ENCODE data around the gene CNOT6L.

Gene CNOT6L

DNA sequence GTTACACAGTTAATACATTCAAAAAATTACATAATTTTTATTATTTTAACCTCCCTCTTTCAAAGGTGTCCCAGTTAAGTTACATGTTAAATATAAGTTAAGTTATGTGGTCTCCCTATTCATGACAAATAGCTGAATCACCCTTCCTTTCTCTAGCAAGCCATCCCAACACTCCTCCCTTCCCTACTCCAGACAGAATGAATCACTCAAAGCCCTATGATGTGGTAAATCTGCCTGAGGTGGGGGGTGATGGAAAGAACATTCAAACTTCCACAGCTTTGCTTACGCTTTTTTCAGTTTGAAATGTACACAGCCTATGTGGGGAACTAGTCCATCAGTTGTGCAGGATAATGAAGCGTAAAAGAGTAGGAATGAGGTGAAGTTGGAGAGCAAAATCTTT lies 123.4 kb downstream of the CNOT6L start:
- H3K4me3 ChIP-seq (ENCODE audit: low read depth, low read length), result no peak overlapping the region
- TF ChIP-seq, protein P1, sequence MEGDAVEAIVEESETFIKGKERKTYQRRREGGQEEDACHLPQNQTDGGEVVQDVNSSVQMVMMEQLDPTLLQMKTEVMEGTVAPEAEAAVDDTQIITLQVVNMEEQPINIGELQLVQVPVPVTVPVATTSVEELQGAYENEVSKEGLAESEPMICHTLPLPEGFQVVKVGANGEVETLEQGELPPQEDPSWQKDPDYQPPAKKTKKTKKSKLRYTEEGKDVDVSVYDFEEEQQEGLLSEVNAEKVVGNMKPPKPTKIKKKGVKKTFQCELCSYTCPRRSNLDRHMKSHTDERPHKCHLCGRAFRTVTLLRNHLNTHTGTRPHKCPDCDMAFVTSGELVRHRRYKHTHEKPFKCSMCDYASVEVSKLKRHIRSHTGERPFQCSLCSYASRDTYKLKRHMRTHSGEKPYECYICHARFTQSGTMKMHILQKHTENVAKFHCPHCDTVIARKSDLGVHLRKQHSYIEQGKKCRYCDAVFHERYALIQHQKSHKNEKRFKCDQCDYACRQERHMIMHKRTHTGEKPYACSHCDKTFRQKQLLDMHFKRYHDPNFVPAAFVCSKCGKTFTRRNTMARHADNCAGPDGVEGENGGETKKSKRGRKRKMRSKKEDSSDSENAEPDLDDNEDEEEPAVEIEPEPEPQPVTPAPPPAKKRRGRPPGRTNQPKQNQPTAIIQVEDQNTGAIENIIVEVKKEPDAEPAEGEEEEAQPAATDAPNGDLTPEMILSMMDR (IDR thresholded peaks at IDR 0.05; ENCODE audit: insufficient read depth, low read length, missing control alignments), result no peak
- peak; percentile 82 for DNase-seq (ENCODE audit: low read depth, low spot score)
- POLR2A ChIA-PET, result no interaction called here
- CTCF ChIA-PET, result interaction anchor here (0.7 to 1.6 kb wide), 9 partner anchors 11 to 339 kb away, joined by 3 to 5 read pairs (median 4); no protein-coding TSS in a partner anchor

DNA sequence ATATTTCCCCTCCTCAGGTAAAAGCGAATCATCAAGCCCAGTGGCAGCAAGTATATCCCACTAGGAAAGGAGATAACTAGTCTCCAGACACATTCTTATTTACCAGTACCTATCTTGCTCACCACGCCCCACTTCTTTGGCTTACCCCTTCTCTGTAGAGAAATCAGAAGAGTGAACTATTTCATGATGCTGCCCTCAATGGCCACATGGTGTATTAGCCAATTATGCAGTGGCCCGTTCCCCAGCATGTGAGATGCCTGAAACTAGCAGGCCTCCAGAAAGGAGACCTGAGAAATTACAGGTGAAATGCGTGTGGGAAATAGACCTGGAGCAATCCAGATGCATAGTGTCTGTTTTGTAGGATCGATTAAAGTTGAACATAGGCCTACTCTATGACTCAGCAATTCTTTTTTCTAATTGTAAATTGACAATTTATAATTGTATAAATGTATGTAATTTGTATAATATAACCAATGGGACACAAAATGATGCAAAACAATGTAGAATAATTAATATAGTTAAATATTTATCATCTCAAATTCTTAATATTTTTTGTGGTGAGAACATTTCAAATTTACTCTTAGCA lies 126.2 kb downstream of the CNOT6L start:
- no peak overlapping the region for H3K4me3 ChIP-seq (ENCODE audit: low read depth, low read length)
- TF ChIP-seq, protein P1 (IDR thresholded peaks at IDR 0.05; ENCODE audit: insufficient read depth, low read length, missing control alignments), result no peak
- POLR2A ChIA-PET, result no interaction called here
- no peak for DNase-seq (ENCODE audit: low read depth, low spot score)
- CTCF ChIA-PET, result no interaction called here

GRCh38 chr4:77681792-77682191 lies 137.4 kb downstream of the CNOT6L start:
- TF ChIP-seq, protein P1 (IDR thresholded peaks at IDR 0.05; ENCODE audit: insufficient read depth, low read length, missing control alignments), result no peak
- no peak for DNase-seq (ENCODE audit: low read depth, low spot score)
- H3K4me3 ChIP-seq (ENCODE audit: low read depth, low read length), result no peak overlapping the region
- ChIA-PET CTCF (no interaction called here), POLR2A (no interaction called here)

DNA sequence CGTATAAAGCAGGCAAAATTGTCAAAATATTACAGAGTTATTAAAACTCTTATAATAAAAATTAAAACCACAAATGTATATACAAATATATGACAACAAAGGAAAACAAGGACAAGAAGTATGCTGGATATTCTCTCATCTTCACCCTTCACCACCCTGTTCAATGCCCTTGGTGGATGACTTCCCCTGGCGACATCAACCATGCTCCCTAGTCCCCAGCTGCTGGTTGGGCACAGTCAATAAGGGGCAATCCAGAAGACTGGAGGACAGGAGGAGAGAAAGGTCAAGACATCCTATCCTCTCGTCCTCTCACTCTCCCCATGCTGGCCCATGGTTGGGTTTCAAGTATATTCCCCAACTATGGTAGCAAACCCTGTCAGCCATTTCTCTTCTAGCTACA lies 142.3 kb downstream of the CNOT6L start:
- ChIA-PET CTCF (no interaction called here), POLR2A (no interaction called here)
- DNase-seq (ENCODE audit: low read depth, low spot score), result no peak
- TF ChIP-seq, protein P1 (IDR thresholded peaks at IDR 0.05; ENCODE audit: insufficient read depth, low read length, missing control alignments), result no peak
- H3K4me3 ChIP-seq (ENCODE audit: low read depth, low read length), result no peak overlapping the region

GRCh38 chr4:77671051-77671450 lies 148.1 kb downstream of the CNOT6L start:
- no peak for DNase-seq (ENCODE audit: low read depth, low spot score)
- TF ChIP-seq, protein P1 (IDR thresholded peaks at IDR 0.05; ENCODE audit: insufficient read depth, low read length, missing control alignments), result no peak
- POLR2A ChIA-PET, result no interaction called here
- CTCF ChIA-PET, result interaction anchor here (0.7 kb wide), 1 partner anchor 96 kb away, joined by 4 read pairs; no protein-coding TSS in a partner anchor
- no peak overlapping the region for H3K4me3 ChIP-seq (ENCODE audit: low read depth, low read length)

DNA sequence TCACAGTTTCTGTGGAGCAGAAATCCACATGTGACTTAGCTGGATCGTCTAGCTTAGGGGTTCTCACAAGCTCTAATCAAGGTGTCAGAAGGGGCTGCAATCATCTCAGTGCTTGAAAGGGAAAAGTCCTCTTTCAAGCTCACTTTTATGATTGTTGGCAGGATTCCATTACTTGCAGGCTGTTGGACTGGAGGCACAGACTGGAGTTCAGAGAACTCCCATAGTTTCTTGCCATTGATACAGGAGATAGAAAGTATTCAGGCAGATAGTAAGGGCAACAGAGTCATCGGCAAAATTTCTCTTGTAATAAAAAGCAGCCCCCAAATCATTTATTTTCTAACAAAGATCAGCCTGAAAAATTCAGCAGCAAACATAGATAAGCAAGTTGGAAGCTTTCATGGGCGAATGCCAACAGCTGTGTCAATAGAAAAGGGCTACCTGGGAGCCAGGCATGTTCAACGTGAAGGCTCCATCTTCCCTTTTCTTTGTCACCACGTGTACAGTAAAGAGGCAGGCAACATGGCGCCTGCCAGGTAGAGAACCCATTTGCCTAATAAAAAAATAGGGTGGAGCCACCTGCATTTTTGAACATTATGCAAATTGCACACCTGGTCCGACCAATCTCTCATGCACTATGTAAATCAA lies 149.1 kb downstream of the CNOT6L start:
- DNase-seq (ENCODE audit: low read depth, low spot score), result no peak
- no peak overlapping the region for H3K4me3 ChIP-seq (ENCODE audit: low read depth, low read length)
- TF ChIP-seq, protein P1 (IDR thresholded peaks at IDR 0.05; ENCODE audit: insufficient read depth, low read length, missing control alignments), result no peak
- CTCF ChIA-PET, result no interaction called here
- POLR2A ChIA-PET, result no interaction called here

Measured in AG04449 (cell line).